GM18502 (cell line): Measurements from ENCODE around the gene MSL1.
A peak's percentile ranks its signal among the peaks of the same experiment; 100 is the strongest.
"Not testable (repeated sequence)": the region's sequence is repeated elsewhere in the genome, so short reads cannot be mapped to it uniquely, and the experiment has no call there.

Experiments
- ATAC-seq: cut with Tn5 transposase; IDR thresholded peaks from one replicate; pipeline ENCODE4 v1.9.1; 2021; ENCODE audit warnings: mild to moderate bottlenecking; ENCODE audit not compliant: unreplicated experiment, poor library complexity

MSL1 gene

GRCh38 chr17:40122999-40123810 lies 1.4 kb downstream of the MSL1 start:
- peak; percentile 27 for ATAC-seq

- ATAC-seq = no peak
Observed at GRCh38 chr17:40123811-40124114, 2.0 kb downstream of the MSL1 start.

- no peak for ATAC-seq
Observed at GRCh38 chr17:40124279-40125141, 2.7 kb downstream of the MSL1 start.

- no peak for ATAC-seq
Observed at GRCh38 chr17:40129498-40129897, 7.7 kb downstream of the MSL1 start.

GRCh38 chr17:40130352-40131042 lies 8.7 kb downstream of the MSL1 start:
- no peak for ATAC-seq

GRCh38 chr17:40134184-40134583 lies 12.4 kb downstream of the MSL1 start:
- ATAC-seq = no peak

- ATAC-seq = no peak
Observed at GRCh38 chr17:40135817-40136216, 14.0 kb downstream of the MSL1 start.

GRCh38 chr17:40139566-40140058 lies 17.8 kb downstream of the MSL1 start:
- peak; percentile 15 for ATAC-seq

- ATAC-seq = not testable (repeated sequence)
Observed at GRCh38 chr17:40143166-40143565, 21.4 kb downstream of the MSL1 start.

- no peak for ATAC-seq
Observed at GRCh38 chr17:40145476-40145875, 23.7 kb downstream of the MSL1 start.

- ATAC-seq = no peak
Observed at GRCh38 chr17:40148527-40148926, 26.8 kb downstream of the MSL1 start.

GRCh38 chr17:40150276-40150675 lies 28.5 kb downstream of the MSL1 start:
- ATAC-seq = no peak

GRCh38 chr17:40151414-40151963 lies 29.7 kb downstream of the MSL1 start:
- no peak for ATAC-seq

- ATAC-seq = no peak
Observed at GRCh38 chr17:40153603-40154236, 31.9 kb downstream of the MSL1 start.

- ATAC-seq = no peak
Observed at GRCh38 chr17:40157973-40158372, 36.2 kb downstream of the MSL1 start.

- no peak for ATAC-seq
Observed at GRCh38 chr17:40158438-40159013, 36.8 kb downstream of the MSL1 start.

- ATAC-seq = no peak
Observed at GRCh38 chr17:40159456-40159855, 37.7 kb downstream of the MSL1 start.

GRCh38 chr17:40167685-40168261 lies 46.0 kb downstream of the MSL1 start:
- ATAC-seq = no peak

GRCh38 chr17:40168262-40168832 lies 46.6 kb downstream of the MSL1 start:
- no peak for ATAC-seq
